Measurements from ENCODE around the gene STYK1.
A peak's percentile ranks its signal among the peaks of the same experiment; 100 is the strongest.
"Not testable (repeated sequence)": the region's sequence is repeated elsewhere in the genome, so short reads cannot be mapped to it uniquely, and the experiment has no call there.

Gene STYK1

GRCh38 chr12:10697862-10698261 is 24.0 kb upstream of the STYK1 start:
- in situ Hi-C loops (cut with HindIII; ENCODE audit: low pct_ligation_motif_present, low pct_unique_long_range_greater_than_20kb, low sequenced_read_pairs) = no loop called here
- DNase-seq = no peak

GRCh38 chr12:10697156-10697555 is 23.3 kb upstream of the STYK1 start:
- in situ Hi-C loops (cut with HindIII; ENCODE audit: low pct_ligation_motif_present, low pct_unique_long_range_greater_than_20kb, low sequenced_read_pairs) = no loop called here
- DNase-seq = no peak

GRCh38 chr12:10690906-10691305 is 17.1 kb upstream of the STYK1 start:
- in situ Hi-C loops (cut with HindIII; ENCODE audit: low pct_ligation_motif_present, low pct_unique_long_range_greater_than_20kb, low sequenced_read_pairs) = no loop called here
- DNase-seq = no peak

GRCh38 chr12:10689146-10689545 is 15.3 kb upstream of the STYK1 start:
- in situ Hi-C loops (cut with HindIII; ENCODE audit: low pct_ligation_motif_present, low pct_unique_long_range_greater_than_20kb, low sequenced_read_pairs) = no loop called here
- no peak for DNase-seq

GRCh38 chr12:10688042-10688441 is 14.2 kb upstream of the STYK1 start:
- no peak for DNase-seq
- in situ Hi-C loops (cut with HindIII; ENCODE audit: low pct_ligation_motif_present, low pct_unique_long_range_greater_than_20kb, low sequenced_read_pairs) = no loop called here

GRCh38 chr12:10672231-10672868 is 1.5 kb downstream of the STYK1 start:
- in situ Hi-C loops (cut with HindIII; ENCODE audit: low pct_ligation_motif_present, low pct_unique_long_range_greater_than_20kb, low sequenced_read_pairs) = no loop called here
- no peak for DNase-seq

GRCh38 chr12:10669533-10669932 is 4.3 kb downstream of the STYK1 start:
- in situ Hi-C loops (cut with HindIII; ENCODE audit: low pct_ligation_motif_present, low pct_unique_long_range_greater_than_20kb, low sequenced_read_pairs) = no loop called here

GRCh38 chr12:10668526-10668925 is 5.3 kb downstream of the STYK1 start:
- in situ Hi-C loops (cut with HindIII; ENCODE audit: low pct_ligation_motif_present, low pct_unique_long_range_greater_than_20kb, low sequenced_read_pairs) = no loop called here
- peak; percentile 39 for DNase-seq

More at GRCh38 chr12:10669533-10669932, 4.3 kb downstream of the STYK1 start:
- no peak for DNase-seq

GRCh38 chr12:10667581-10667980 is 6.3 kb downstream of the STYK1 start:
- DNase-seq = no peak
- in situ Hi-C loops (cut with HindIII; ENCODE audit: low pct_ligation_motif_present, low pct_unique_long_range_greater_than_20kb, low sequenced_read_pairs) = no loop called here

- DNase-seq = no peak
- in situ Hi-C loops (cut with HindIII; ENCODE audit: low pct_ligation_motif_present, low pct_unique_long_range_greater_than_20kb, low sequenced_read_pairs) = no loop called here
These were observed 9.4 kb downstream of the STYK1 start for GRCh38 chr12:10664499-10664898.

- in situ Hi-C loops (cut with HindIII; ENCODE audit: low pct_ligation_motif_present, low pct_unique_long_range_greater_than_20kb, low sequenced_read_pairs) = no loop called here
- no peak for DNase-seq
These were observed 10.0 kb downstream of the STYK1 start for GRCh38 chr12:10663869-10664268.

GRCh38 chr12:10661338-10661737 is 12.5 kb downstream of the STYK1 start:
- in situ Hi-C loops (cut with HindIII; ENCODE audit: low pct_ligation_motif_present, low pct_unique_long_range_greater_than_20kb, low sequenced_read_pairs) = no loop called here
- no peak for DNase-seq

- DNase-seq = no peak
- in situ Hi-C loops (cut with HindIII; ENCODE audit: low pct_ligation_motif_present, low pct_unique_long_range_greater_than_20kb, low sequenced_read_pairs) = no loop called here
These were observed 19.8 kb downstream of the STYK1 start for GRCh38 chr12:10654003-10654402.

GRCh38 chr12:10652192-10652591 is 21.7 kb downstream of the STYK1 start:
- no peak for DNase-seq
- in situ Hi-C loops (cut with HindIII; ENCODE audit: low pct_ligation_motif_present, low pct_unique_long_range_greater_than_20kb, low sequenced_read_pairs) = no loop called here

GRCh38 chr12:10646576-10646975 is 27.3 kb downstream of the STYK1 start:
- in situ Hi-C loops (cut with HindIII; ENCODE audit: low pct_ligation_motif_present, low pct_unique_long_range_greater_than_20kb, low sequenced_read_pairs) = not testable (repeated sequence)

GRCh38 chr12:10645910-10646309 is 27.9 kb downstream of the STYK1 start:
- no peak for DNase-seq
- in situ Hi-C loops (cut with HindIII; ENCODE audit: low pct_ligation_motif_present, low pct_unique_long_range_greater_than_20kb, low sequenced_read_pairs) = no loop called here

More at GRCh38 chr12:10646576-10646975, 27.3 kb downstream of the STYK1 start:
- not testable (repeated sequence) for DNase-seq

- in situ Hi-C loops (cut with HindIII; ENCODE audit: low pct_ligation_motif_present, low pct_unique_long_range_greater_than_20kb, low sequenced_read_pairs) = no loop called here
- no peak for DNase-seq
These were observed 31.9 kb downstream of the STYK1 start for GRCh38 chr12:10641735-10642500.

- in situ Hi-C loops (cut with HindIII; ENCODE audit: low pct_ligation_motif_present, low pct_unique_long_range_greater_than_20kb, low sequenced_read_pairs) = no loop called here
- no peak for DNase-seq
These were observed 35.1 kb downstream of the STYK1 start for GRCh38 chr12:10638728-10639127.

GRCh38 chr12:10636611-10637010 is 37.2 kb downstream of the STYK1 start:
- DNase-seq = no peak

GRCh38 chr12:10636124-10636523 is 37.7 kb downstream of the STYK1 start:
- in situ Hi-C loops (cut with HindIII; ENCODE audit: low pct_ligation_motif_present, low pct_unique_long_range_greater_than_20kb, low sequenced_read_pairs) = no loop called here
- DNase-seq = no peak

More at GRCh38 chr12:10636611-10637010, 37.2 kb downstream of the STYK1 start:
- in situ Hi-C loops (cut with HindIII; ENCODE audit: low pct_ligation_motif_present, low pct_unique_long_range_greater_than_20kb, low sequenced_read_pairs) = no loop called here

All from ACHN (cell line).